Memory B cell (primary cell): ENCODE data around the gene GIMAP2.

Experiments used
- ATAC-seq: fragments of 150-1000 bp; cut with Tn5 transposase; 2 replicates; pipeline ENCODE4 v1.10.0; 2021; ENCODE audit warnings: low read depth, mild to moderate bottlenecking, moderate library complexity
- DNase-seq, 2 donors: peaks; one replicate each; pipeline ENCODE4 v3.0.0; 2022; ENCODE audit warnings: low spot score in 2 of 2
- H3K27ac Mint-ChIP-seq: one replicate; pipeline ENCODE4 v1.8.0; 2022; ENCODE audit warnings: mild to moderate bottlenecking, moderate library complexity, mixed read lengths
- H3K27me3 Mint-ChIP-seq: one replicate; pipeline ENCODE4 v1.8.0; 2022; ENCODE audit warnings: mixed read lengths
- H3K36me3 Mint-ChIP-seq: one replicate; pipeline ENCODE4 v1.8.0; 2022; ENCODE audit warnings: mild to moderate bottlenecking, mixed read lengths
- H3K4me1 Mint-ChIP-seq: one replicate; pipeline ENCODE4 v1.8.0; 2022; ENCODE audit warnings: mixed read lengths
- H3K4me3 Mint-ChIP-seq: one replicate; pipeline ENCODE4 v1.8.0; 2022; ENCODE audit warnings: mild to moderate bottlenecking, moderate library complexity, mixed read lengths
- H3K9me3 Mint-ChIP-seq: one replicate; pipeline ENCODE4 v1.8.0; 2022; ENCODE audit warnings: mixed read lengths

GIMAP2 gene

DNA sequence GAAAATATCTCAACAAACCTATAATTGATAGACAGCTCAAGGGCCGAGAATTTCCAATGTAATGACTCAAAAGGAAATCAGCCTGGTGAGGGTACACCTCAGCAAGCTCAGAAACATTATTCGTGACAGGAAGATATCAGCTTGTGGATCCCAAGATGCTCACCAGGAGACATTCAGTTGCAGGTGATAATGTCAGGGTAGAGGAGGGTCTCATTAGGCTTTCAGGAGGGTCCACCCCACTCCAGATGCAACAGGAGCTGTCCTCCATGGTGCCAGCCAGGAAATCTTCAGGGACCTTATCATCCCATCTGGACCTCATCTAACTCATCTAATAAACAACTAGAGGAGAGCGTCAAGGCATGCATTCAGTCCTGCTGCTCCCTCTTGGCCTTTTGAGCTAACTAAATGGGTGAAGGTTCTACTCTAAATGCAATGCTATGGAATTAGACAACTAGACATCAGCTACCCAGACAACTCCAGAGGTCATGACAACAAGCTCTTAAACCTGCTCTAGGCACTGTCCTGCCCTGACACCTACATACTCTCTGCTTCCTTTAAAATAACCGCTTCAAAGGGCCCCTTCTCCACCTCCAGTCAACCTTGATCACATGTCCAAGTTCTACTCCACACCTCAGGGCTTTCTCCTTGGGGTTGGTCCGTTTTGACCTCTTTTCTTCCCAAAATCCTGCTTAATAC is 47.4 kb downstream of the GIMAP2 start:
- Mint-ChIP-seq H3K27me3 (peaks cover 2% of the 10 kb centered on the region), H3K4me1 (peaks cover 4% of the 10 kb centered on the region), H3K4me3 (no peak overlapping the region), H3K36me3 (peaks cover 4% of the 10 kb centered on the region), H3K9me3 (peaks cover 5% of the 10 kb centered on the region), H3K27ac (no peak overlapping the region)
- ATAC-seq (no peak), DNase-seq (no peak)

DNA sequence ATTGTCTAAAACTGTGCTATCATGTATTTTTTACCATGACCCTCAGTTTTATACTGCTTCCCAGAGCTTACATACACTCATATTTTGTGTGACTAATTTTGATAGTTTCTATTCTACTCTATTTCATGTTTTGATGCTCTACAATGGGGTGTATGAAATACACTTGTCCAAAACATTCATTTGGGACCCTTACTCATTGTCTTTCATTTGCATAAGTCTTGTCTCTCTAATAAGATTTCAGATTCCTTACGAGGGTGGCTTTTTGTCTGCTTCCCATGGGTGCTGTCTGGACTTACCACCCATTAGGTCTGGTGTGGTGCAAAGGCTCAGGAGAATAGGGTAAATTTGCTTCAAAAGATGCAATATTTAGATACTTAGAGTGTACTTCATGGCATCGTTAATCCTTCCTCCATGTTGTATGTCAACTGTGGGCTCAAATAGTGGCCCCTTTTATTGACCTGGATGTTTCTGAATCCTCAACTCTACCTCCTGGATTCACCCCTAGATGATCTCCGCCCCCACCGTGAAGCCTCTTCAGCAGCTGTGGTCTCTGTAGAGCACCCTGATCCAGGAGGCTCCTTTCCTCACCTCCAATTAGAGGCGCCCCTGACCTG is 48.1 kb downstream of the GIMAP2 start:
- DNase-seq, result no peak
- no peak for ATAC-seq
- Mint-ChIP-seq H3K27me3 (peaks cover 7% of the 10 kb centered on the region), H3K27ac (no peak overlapping the region), H3K9me3 (peaks cover 2% of the 10 kb centered on the region), H3K4me3 (no peak overlapping the region), H3K36me3 (peaks cover 2% of the 10 kb centered on the region), H3K4me1 (peaks cover 4% of the 10 kb centered on the region)

DNA sequence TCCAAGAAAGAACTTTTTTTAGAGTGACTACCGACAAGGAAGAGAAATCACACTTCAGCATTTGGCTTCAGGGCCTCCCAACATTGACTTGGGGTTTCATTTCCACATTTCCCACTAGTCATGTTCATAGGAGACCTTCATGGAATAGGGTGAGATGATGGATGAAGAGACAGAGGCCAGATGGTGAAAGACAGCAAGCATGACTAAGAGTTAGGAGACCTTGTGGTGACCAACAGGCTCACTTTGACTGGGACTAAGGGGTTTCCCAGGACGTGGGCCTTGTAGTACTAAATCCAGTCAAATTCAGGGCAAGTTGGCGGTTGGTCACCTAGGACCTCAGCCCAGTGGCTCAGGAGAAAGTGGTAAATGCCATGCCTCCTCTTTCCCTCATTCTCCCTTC is 48.7 kb downstream of the GIMAP2 start:
- no peaks in the 10 kb centered on the region for H3K9me3 Mint-ChIP-seq
- no peak overlapping the region for H3K4me3 Mint-ChIP-seq
- H3K27me3 Mint-ChIP-seq, result peaks cover 9% of the 10 kb centered on the region
- H3K36me3 Mint-ChIP-seq, result no peaks in the 10 kb centered on the region
- H3K27ac Mint-ChIP-seq, result no peak overlapping the region
- ATAC-seq (no peak), DNase-seq (no peak)
- H3K4me1 Mint-ChIP-seq, result peaks cover 4% of the 10 kb centered on the region

DNA sequence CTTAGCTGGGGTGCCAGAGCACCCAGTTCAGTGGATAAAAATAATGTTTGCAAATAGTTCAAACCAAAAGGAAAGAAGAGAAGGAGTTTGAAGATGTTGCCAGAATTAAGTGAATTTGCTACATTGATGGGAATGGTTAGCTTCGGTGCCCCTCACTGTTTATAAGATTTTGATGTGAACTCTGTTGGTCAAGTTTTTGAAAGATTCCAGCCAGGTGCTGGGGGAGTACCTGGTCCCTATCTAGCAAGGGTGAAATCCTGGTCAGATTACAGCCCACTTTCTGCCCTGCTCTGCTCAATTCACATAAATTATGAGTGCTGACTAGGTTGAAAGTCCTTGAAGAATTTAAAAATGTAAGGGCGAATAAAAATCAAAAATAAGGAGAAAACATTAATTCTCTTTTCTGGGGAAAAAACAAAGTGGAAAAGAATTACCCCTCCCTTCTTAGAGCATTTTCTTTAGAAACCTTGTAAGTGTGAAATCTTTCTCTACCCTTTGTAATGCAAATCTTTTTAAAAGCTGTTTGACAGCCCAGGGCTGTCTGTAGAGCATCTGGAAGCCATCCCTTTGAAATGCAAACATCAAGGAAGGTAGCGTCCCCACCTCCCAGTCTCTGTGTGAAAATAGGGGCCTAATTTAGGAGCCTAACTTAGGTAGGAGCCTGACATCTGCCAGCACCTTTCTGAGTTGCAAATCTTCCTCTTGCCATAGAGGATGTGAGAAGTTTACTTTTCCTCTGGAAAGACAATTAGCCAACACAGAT is 50.3 kb downstream of the GIMAP2 start:
- H3K9me3 Mint-ChIP-seq, result peaks cover 4% of the 10 kb centered on the region
- peaks cover 4% of the 10 kb centered on the region for H3K4me1 Mint-ChIP-seq
- H3K27ac Mint-ChIP-seq, result no peak overlapping the region
- H3K36me3 Mint-ChIP-seq, result peaks cover 3% of the 10 kb centered on the region
- no peak for DNase-seq
- no peak overlapping the region for H3K4me3 Mint-ChIP-seq
- no peak for ATAC-seq
- H3K27me3 Mint-ChIP-seq, result peaks cover 16% of the 10 kb centered on the region

DNA sequence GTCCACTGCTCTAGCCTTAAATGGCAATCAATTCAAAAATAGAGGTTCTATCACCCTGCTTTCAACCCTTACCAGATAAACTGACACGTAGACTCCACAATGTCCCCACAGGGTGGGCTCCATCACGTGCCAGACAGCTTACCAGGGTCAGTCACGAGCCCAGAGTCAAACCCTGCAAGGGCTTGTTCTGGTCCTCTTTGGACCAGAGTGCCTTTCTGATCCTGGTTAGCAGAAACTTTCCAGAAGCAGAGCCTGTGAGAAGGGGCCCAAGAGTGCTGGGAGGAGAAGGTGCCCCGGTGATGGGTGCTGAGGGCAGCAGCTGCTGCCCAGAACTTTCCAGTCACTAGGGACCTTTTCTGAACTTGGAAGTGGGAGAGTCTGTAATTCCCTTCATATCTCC is 51.4 kb downstream of the GIMAP2 start:
- Mint-ChIP-seq H3K36me3 (peaks cover 3% of the 10 kb centered on the region), H3K9me3 (peaks cover 4% of the 10 kb centered on the region), H3K4me3 (peak overlapping the region; percentile 77), H3K27ac (no peak overlapping the region), H3K4me1 (peaks cover 4% of the 10 kb centered on the region), H3K27me3 (peaks cover 16% of the 10 kb centered on the region)
- DNase-seq (no peak), ATAC-seq (no peak)

DNA sequence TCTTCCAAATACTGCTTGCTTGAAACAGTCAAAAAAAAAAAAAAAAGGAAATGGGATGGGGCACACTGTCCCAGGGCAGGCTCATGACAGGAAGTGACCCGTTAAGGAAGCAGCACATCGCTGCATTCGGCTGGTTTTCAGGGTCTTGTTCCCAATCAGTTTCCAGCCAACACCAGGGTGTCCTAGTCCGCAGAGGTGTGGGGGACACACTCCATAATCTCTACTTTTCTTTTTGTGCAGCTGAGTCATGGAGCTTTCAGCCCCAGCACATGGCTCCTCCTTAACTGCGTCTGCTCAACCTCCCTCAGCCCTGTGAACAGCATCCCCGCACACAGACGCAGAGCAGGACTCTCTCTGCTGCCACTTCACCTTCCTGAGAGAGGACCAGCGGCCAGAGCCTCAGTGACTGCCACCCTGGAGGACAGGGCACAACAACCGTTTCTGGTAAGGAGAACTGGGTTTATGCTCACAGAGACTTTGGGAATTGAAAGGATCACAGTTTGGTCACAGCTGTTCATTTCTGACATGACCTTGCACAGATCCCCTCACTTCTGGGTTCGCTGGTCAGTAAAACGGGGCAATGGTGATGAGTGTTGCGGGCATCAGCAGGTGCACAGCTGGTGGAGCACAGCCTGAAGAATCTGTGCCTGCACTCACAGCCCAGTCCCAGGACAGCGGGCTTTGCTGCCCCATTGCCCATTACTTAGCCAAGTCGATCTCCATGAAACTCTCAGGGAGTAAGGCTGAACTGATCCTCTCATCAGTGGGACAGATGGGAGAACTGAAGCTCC is 52.0 kb downstream of the GIMAP2 start, which contains the start of gene GIMAP5:
Gene GIMAP5 (plus strand): TSS at position 154 of the 791 bp plus-strand sequence. CDS start 3,467 bp downstream, outside the sequence.
- peaks cover 4% of the 10 kb centered on the region for H3K9me3 Mint-ChIP-seq
- peak within 1 kb of the TSS; percentile 28 for H3K27ac Mint-ChIP-seq
- H3K27me3 Mint-ChIP-seq, result peaks cover 19% of the 10 kb centered on the region
- H3K4me3 Mint-ChIP-seq, result peak within 1 kb of the TSS; percentile 77
- DNase-seq (no peak), ATAC-seq (peak; percentile 29)
- H3K36me3 Mint-ChIP-seq, result peaks cover 3% of the 10 kb centered on the region
- peaks cover 4% of the 10 kb centered on the region for H3K4me1 Mint-ChIP-seq

DNA sequence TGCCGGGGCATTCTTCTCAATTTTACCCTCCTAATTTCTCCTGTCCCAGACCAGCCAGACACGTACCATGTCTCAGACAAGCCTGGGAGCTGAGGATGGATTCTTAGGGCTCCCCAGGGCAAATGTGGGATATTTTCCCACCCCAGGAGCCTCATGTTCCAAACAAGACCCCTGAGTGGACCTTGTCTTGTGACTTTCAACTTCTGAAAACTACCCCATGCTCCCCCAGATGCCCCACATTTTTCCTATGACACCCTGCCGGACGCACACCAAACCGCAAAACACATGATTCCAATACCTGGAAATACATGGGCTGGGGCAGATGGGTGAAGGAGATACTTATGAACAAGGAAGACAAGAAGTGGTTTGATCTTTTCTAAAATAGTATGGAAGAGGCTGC is 52.6 kb downstream of the GIMAP2 start:
- Mint-ChIP-seq H3K4me1 (peaks cover 4% of the 10 kb centered on the region), H3K36me3 (peaks cover 3% of the 10 kb centered on the region), H3K9me3 (peaks cover 4% of the 10 kb centered on the region), H3K27ac (no peak overlapping the region), H3K4me3 (peak overlapping the region; percentile 77), H3K27me3 (peaks cover 21% of the 10 kb centered on the region)
- no peak for ATAC-seq
- DNase-seq, result no peak

DNA sequence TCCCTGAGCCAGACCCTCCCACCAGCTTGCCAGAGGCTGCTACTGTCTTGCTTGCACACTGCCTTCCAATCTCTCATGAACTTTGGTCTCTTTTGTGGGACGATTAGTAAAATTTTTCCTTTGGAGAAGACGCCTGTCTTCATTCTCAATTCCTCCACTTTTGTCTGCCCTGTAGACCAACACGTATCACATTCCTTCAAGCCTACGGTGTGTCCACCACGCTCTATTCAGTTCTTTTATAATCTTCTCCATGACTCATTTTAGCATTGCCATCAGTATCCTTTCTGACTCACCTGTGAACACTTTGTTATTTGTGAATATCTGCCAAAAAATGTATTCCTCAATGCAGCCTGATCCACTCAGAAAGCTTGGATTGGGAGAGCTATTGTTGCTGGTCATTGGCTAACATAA is 53.1 kb downstream of the GIMAP2 start:
- ATAC-seq (no peak), DNase-seq (no peak)
- peaks cover 4% of the 10 kb centered on the region for H3K9me3 Mint-ChIP-seq
- peaks cover 23% of the 10 kb centered on the region for H3K27me3 Mint-ChIP-seq
- no peak overlapping the region for H3K4me3 Mint-ChIP-seq
- H3K4me1 Mint-ChIP-seq, result peaks cover 4% of the 10 kb centered on the region
- H3K27ac Mint-ChIP-seq, result no peak overlapping the region
- peaks cover 3% of the 10 kb centered on the region for H3K36me3 Mint-ChIP-seq

DNA sequence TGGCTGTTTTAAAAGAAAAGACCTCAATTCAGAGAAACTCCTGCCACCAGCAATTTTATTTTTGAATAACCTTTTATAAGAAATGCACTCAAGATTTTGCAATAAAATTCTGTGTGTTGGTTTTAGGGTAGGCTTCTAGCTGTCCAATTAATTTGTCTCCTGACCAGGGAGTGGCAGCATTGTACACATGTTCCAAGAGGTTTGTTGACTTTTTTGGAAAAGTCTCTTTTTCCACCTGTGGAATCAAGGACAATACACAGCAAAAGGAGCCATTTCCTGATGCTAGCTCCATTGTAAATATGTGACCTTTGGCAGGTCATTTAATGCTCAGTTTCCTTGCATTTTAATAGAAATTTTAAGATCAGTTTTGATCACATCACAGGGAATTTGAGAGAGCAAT is 53.5 kb downstream of the GIMAP2 start:
- no peak overlapping the region for H3K27ac Mint-ChIP-seq
- ATAC-seq (no peak), DNase-seq (no peak)
- no peak overlapping the region for H3K4me3 Mint-ChIP-seq
- peaks cover 4% of the 10 kb centered on the region for H3K9me3 Mint-ChIP-seq
- peaks cover 23% of the 10 kb centered on the region for H3K27me3 Mint-ChIP-seq
- peaks cover 4% of the 10 kb centered on the region for H3K4me1 Mint-ChIP-seq
- peaks cover 3% of the 10 kb centered on the region for H3K36me3 Mint-ChIP-seq

DNA sequence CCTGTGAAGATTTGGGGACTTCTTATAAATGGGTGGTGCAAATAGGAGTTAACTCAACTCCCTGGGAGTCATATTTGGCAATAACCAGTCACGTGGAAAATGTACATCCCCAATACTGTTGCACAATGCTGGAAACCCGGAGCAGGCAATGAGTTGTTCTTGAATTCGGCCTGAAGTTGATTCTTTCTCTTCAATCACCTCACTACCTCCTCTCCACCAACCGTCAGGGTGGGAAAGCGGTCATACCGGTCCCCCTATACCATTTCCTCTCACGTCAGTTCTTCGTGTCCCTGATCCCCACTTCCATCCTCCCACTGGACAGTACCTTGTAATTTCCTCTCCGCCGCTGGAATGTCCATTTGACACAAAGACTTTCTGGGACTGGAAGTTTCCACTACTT is 54.5 kb downstream of the GIMAP2 start:
- Mint-ChIP-seq H3K27ac (no peak overlapping the region), H3K4me3 (no peak overlapping the region), H3K27me3 (peaks cover 28% of the 10 kb centered on the region), H3K9me3 (peaks cover 4% of the 10 kb centered on the region), H3K36me3 (peaks cover 4% of the 10 kb centered on the region), H3K4me1 (peaks cover 4% of the 10 kb centered on the region)
- no peak for ATAC-seq
- no peak for DNase-seq

DNA sequence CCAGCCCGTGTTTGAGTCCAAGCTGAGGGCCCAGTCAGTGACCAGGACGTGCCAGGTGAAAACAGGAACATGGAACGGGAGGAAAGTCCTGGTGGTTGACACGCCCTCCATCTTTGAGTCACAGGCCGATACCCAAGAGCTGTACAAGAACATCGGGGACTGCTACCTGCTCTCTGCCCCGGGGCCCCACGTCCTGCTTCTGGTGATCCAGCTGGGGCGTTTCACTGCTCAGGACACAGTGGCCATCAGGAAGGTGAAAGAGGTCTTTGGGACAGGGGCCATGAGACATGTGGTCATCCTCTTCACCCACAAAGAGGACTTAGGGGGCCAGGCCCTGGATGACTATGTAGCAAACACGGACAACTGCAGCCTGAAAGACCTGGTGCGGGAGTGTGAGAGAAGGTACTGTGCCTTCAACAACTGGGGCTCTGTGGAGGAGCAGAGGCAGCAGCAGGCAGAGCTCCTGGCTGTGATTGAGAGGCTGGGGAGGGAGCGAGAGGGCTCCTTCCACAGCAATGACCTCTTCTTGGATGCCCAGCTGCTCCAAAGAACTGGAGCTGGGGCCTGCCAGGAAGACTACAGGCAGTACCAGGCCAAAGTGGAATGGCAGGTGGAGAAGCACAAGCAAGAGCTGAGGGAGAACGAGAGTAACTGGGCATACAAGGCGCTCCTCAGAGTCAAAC is 56.9 kb downstream of the GIMAP2 start:
- H3K4me1 Mint-ChIP-seq, result peaks cover 3% of the 10 kb centered on the region

More for the DNA sequence above, 56.9 kb downstream of the GIMAP2 start:
- H3K27me3 Mint-ChIP-seq, result peaks cover 29% of the 10 kb centered on the region
- H3K4me3 Mint-ChIP-seq, result no peak overlapping the region
- H3K27ac Mint-ChIP-seq, result no peak overlapping the region
- H3K36me3 Mint-ChIP-seq, result peaks cover 4% of the 10 kb centered on the region
- H3K9me3 Mint-ChIP-seq, result peaks cover 4% of the 10 kb centered on the region
- no peak for DNase-seq
- no peak for ATAC-seq
